Kasumi-1 (cell line): ENCODE measurements around the gene TSPAN4.

ENCODE experiments used
- DNase-seq, 2 experiments: peaks; one replicate each; lab custom pipeline; 2025; lab: John Stamatoyannopoulos, UW

TSPAN4 gene

GRCh38 chr11:842370-843002, at the start of gene TSPAN4, which contains the start of gene POLR2L:
TSS of gene TSPAN4 (plus strand) at chr11:842852. CDS start at chr11:850305, 7,453 bp downstream.
TSS of gene POLR2L (minus strand) at chr11:842529. CDS start at chr11:842508, 21 bp downstream.
- peak; percentile 82 to 89 for DNase-seq

DNA sequence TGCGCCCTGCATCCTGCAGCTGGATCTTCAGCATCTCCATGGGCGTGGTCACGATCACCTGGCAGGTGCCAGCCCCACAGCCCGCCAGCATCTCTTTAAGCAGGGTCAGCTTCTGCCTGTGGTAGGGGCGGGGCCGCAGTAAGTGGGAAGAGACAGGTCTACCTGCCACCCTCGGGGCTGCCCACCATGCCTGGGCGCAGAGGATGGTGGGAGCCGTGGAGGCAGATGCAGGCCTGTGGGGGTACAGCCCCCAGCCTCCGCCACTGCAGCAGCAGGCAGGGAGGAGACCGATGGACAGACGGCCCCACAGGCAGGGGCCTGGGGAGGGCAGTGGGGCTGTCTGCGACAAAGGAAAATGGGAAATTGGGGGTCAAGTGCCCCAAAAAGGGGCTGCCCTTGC, 49.8 kb upstream of the TSPAN4 start:
- DNase-seq = no peak

DNA sequence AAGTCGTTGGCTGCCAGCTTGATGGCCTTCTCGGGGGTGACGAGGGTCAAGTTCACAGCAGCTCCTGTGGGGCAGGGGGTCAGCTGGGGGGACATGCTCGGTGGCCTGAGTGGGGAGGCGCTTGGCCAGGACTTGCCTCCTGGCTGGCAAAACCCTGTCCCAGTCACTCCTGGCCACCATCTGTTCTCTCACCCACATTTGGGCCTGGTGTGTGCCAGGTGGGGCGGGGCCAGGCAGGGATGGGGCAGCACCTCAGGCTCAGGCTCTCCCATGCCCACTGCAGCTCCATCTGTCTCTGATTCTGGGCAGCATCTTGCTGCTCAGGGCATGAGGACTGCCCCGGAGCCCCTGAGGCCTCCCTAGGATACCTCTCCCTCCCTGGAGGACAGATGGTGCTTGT, 49.1 kb upstream of the TSPAN4 start:
- DNase-seq = no peak

DNA sequence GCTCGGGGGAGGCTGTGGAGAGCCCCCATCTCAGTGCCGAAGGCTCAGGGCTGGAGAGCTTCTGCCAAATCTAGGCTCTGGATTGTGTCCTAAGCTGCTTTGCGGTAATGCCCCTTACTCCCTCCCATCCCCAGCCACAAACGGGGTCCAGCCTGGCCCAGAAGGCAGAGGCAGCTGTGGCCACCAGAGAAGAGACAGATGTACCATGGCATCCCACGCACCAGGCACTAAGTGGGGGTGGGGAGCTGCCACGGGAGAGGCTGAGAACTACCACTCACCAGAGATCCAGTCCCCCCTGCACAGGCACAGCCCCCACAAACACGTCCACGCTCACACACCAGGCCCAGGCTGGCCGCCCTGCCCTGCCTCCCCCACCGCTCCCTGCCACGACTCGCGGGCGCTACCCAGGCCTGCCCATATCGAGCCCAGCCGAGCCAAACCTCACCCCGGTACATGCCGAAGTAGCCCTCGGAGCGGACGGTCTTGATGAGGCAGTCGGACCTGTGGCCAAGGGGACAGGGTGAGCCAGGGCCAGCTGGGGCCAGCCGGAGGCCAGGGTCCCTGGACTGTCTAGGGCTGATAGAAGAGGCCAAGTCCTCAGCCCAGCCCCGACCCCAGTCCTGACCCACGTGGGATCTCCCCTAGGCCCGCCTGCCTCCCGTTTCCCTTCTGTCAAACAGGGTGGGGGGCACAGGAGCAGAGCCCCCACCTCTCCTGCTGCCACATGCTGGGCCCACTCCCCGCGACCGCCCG, 48.5 kb upstream of the TSPAN4 start:
- no peak for DNase-seq

- no peak for DNase-seq
These were observed 47.7 kb upstream of the TSPAN4 start for GRCh38 chr11:794766-795633.

DNA sequence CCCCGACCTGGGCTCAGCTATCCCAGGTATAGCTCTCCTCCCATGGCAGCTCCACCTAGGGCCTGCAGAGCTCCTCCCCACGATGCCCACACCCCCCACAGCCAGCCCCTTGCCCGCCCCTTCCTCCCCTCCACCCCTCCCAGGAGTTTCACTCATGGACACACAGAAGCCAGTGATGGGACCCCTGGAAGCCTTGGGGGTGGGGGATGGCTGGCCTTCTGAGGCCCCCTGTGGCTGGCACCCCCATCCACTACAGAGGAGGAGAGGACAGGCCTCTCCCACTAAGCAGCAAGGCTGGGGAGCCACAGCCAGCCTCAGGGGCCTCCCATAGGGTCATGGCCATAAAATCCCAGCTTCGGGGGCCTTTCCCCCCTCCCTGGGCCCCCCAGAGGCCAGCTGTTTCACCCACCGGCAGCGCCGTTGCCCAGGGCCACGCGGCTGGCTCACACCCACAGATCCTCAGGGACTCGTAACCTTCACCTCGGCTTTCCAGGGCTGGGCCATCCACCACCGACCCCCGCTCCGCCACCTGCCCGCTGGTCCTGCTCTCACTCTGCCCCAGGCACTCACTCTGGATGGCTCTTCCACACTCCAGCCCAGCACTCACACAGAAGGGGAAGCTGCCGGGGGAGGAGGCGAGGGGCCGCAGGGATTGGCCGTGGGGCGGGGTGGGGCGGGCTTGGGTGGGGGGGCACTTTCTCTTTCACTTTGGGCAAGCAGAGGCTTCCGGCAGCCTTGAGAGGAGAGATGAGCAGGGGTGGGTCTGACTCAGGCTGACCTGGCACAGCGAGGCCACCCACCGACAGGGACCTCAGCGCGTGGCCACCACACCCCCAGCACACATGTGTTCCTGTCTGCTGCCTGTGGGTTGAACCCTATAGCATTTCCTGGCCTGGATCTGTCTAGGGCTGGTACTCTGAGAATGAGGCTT, 46.8 kb upstream of the TSPAN4 start:
- DNase-seq = peak; percentile 95 to 97

GRCh38 chr11:796565-797295, 45.9 kb upstream of the TSPAN4 start:
- DNase-seq = no peak

DNA sequence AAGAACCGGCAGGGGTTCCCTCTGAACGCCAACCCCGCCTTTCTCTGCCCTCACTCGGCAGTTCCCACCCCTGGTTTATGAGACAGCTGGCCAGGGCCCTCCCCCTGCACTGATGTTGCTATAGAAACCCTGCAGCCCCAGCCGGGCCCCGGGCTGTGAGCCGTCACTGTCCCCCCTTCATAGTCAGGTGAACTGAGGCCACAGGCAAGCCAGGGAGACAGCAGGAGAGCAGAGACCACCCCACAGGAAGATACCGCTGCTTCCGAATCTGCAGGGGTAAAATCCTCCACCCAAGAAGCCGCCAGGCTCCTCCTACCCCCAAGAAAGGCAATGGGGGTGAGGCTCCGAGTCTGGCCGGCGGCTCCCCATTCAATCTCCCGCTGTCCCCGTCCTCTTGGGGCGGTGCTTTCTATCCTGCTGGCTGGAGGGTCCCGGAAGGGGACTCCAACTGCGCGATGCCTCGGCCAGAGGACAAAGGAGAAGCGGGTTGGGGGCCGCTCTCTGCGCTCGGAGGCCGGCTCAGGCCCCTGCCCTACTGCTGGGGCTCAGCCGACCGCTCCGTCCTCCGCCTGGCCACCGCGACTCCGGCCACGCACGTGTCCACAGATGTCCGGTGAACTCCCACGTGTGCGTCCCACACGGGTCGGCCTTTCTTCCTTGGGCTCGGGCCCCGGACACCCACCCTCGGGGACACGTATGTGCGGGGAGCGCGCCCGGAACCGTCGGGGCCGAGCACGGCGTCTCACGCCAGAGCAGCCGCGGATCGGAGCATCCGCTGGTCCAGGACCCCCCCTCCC, 45.2 kb upstream of the TSPAN4 start:
- peak; percentile 93 to 96 for DNase-seq

- DNase-seq = peak; percentile 69 to 80
These were observed 44.4 kb upstream of the TSPAN4 start, which contains the start of gene SLC25A22 for GRCh38 chr11:798093-798713. TSS of gene SLC25A22 (minus strand) at chr11:798281. CDS start at chr11:795006, 3,275 bp downstream.

GRCh38 chr11:799641-800316, 42.9 kb upstream of the TSPAN4 start:
- DNase-seq = no peak

DNA sequence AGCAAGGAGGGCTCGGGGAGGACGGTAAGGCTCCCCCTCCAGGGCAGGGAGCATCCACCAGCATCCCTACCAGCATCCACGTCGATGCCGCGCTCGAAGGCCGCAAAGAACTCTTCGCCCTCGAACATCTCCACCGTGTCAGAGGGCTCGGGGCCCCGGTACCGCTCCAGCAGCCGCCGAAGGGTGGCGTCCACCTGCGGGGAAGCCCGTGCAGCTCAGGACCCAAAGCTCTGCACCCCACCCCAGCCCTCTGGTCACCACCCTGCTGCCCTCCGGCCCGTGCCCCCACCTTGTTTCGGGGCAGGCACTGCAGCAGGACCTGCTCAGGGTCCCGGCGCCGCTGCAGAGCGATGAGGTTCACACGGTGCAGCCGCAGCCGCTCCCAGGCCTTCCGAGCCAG, 42.2 kb upstream of the TSPAN4 start:
- no peak for DNase-seq

- no peak for DNase-seq
These were observed 41.4 kb upstream of the TSPAN4 start for GRCh38 chr11:801097-801780.

DNA sequence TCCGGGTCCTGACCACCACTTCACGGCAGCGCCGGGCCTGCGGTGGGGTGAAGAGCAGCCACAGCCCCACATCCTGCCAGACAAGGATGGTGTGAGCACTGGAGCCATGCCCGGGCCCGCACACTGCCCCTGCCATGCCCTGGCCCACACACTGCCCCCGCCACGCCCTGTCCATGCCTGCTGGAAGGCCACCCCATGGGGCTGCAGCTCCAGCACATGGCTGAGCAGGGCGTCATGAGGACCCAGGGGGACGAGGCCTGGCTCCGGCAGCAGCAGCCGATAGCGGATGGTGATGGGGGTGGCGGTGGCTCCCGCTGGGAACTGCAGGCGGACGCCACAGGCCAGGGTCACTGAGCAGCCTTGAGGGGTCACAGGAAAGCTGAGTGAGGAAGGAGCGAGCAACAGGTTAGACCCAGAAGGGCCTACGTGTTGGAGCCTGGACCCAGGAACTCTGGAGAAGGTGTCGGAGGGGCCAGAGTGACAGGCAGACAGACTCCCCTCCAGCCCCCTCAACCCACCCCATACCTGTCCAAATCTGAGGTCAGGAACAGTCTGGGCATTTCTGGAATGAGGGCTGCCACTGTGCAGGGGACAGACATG, 40.5 kb upstream of the TSPAN4 start:
- no peak for DNase-seq

DNA sequence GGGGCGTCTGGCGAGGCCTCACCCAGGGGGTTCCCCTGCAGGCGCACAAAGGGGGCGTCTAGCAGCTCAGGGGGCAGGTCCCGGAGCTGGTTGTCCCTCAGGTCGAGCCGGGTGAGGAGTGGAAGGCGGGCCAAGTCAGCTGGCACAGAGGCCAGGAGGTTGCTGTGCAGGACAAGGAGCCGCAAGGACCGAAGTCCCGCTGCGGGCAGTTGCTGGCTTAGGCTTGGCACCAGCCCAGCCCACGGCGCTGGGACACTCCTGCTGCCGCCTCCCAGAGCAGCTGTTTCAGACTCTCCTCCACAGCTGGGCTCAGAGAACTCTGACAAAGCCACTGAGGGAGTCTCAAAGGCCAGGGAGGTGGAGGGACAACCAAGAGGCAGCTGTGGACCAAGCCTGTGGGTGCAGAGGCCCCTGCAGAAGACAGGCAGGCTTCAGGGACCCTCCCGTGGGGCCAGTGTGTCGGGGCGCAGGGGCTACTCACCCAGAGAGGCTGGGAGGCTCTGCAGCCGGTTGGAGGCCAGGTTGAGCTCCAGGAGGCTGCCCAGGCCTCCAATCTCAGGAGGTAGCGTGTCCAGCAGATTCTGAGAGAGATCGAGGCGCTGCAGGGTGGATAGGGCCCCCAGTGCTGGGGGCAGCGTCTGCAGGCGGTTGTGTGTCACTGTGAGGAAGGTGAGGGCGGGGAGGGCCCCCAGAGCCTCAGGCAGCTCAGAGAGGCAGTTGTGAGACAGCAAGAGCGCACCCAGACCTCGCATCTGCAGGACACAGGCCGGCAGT, 39.8 kb upstream of the TSPAN4 start:
- no peak for DNase-seq

DNA sequence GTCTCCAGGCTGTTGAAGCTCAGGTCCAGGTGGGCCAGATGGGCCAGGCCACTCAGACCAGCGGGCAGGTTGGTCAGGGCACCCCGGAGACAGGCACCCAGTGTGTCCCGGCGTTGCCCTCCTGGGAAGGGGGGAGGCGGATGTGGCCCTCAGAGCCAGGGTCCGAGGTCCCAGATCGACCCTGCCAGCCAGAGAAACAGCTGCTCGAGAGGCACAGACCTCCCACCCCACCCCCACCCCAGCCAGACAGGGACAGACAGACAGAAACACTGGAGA, 39.2 kb upstream of the TSPAN4 start:
- no peak for DNase-seq

GRCh38 chr11:803770-804598, 38.7 kb upstream of the TSPAN4 start:
- no peak for DNase-seq
